Measurements from ENCODE around the gene SPINK9. TPM values are rescaled to one million over a fixed set of nuclear protein-coding genes. Genes with fewer than 3 reads are reported as not detected.
A peak's percentile ranks its signal among the peaks of the same experiment; 100 is the strongest.
"Not testable (repeated sequence)": the region's sequence is repeated elsewhere in the genome, so short reads cannot be mapped to it uniquely, and the experiment has no call there.

Gene SPINK9, protein sequence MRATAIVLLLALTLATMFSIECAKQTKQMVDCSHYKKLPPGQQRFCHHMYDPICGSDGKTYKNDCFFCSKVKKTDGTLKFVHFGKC
- total RNA-seq (2014; rRNA removed; shearing (Covaris generic)), result not detected in 2 replicates
- polyA plus RNA-seq (2014; cell fraction: nucleus; rRNA removed), result not detected in 2 replicates

DNA sequence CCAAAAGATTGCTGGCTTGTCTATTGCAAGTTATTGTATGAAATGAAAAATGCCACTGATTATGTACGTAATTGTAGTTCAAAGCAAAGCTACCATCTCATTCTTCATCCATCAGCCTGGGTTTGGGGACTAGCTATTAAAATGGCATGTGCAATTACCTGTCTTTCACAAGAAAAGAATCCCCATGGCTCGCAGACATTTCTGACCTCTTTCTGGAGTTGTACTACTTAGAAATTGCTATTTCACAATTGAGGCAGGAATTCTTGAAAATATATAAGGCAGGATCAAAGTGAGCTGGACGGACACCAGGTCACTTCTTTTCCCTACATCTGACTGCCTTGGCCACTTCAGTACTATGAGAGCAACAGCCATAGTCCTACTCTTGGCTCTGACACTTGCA, at the start of gene SPINK9:
Gene SPINK9, plus strand, starts transcription at position 301 of the 400 bp plus-strand sequence. Its CDS starts 55 bp downstream, at position 356.
- DNase-seq (ENCODE audit: extremely low read depth, low read depth), result no peak

DNA sequence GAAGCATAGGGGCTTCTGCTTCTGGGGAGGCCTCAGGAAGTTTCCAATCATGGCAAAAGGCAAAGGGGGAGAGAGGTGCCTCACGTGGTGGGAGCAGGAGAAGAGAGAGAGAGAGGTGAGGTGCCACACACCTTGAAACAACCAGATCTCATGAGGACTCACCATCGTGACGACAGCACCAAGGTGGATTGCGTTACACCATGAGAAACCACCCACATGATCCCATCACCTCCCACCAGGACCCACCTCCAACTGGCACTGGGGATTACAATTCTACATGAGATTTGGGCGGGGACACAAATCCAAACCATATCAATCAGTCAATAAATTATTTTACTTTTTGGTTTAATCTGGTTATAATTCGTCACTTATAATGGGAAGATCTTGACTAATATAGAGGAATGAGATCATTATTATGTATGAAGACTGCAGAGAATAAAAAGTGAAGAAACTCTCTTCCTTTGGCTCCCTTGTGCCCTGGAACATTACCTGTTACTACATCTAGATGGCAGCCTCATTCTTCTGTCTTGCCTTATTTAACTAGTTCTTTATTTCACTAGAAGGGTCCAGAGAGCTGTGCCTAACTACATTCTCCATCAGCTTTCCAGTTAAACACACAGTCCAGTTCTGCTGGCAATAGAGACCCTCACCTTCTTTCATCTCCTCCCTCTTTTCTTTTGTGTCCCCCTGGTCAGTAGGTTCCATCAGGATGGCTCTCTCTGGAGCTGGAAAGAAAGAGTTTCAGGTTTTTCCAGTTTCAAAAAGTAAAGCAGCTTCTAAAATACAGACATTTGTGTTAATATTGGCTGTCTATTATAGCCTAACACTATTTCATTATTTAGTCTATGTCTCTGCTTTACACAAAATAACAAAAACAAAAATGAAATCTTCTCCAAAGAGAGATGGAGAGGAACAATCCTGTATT, 44.8 kb upstream of the SPINK9 start:
- DNase-seq (ENCODE audit: extremely low read depth, low read depth), result peak; percentile 43

DNA sequence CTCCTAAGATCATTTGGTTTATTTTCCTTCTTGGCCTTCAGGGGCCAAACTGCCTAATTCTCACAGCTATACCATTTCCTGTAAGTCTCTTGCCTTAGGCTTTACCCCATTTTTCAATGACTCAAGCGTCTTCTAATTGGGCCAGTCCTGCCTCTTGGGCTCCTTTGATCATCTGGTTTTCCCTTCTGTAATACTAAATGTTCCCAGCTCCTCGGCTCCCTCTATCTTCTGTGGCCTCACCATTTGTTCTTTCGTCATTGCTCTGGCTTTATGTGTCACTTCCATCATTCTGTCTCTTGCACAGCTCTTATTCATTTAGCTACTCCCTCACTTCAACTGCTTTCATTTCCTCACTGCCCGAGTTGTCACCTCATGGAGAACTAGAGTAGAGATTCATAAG, 37.6 kb upstream of the SPINK9 start:
- DNase-seq (ENCODE audit: extremely low read depth, low read depth), result no peak

DNA sequence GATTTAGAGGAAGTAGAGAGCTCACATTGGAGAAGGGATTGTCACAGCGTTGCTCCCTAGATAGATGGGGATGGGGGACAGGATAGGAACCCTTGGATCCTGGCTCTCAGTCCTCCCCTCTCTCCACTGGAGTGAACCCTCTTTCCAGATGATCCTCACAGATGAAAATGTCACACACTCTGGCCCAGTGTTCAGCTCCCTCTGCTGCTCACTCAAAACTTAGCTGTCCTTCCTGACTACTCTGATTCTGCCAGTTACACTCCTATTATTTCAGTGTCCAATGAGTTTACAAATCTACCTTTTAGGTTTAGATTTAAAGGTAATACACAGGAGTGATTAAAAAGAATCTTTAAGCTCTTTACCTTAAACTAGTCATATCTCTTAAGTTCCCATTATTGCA, 28.9 kb upstream of the SPINK9 start:
- no peak for DNase-seq (ENCODE audit: extremely low read depth, low read depth)

DNA sequence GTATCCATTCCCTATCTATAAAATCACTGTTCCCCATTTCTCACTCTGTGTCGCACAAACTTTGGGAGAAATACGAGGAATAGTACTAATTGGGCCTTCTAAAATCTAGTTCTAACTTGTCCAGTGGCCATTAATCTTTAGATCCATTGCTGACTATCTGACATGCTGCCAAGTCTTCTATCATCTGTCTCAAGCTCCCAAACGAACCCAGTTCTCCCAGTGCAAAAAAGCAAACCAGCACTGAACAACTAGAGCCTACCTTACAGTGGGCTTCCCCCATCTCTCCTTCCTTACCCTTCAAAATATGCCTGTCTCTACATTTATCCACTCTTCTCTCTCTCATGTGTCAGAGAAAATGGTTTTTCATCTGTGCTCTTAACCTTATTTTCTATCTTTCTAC, 26.3 kb upstream of the SPINK9 start:
- DNase-seq (ENCODE audit: extremely low read depth, low read depth), result no peak

DNA sequence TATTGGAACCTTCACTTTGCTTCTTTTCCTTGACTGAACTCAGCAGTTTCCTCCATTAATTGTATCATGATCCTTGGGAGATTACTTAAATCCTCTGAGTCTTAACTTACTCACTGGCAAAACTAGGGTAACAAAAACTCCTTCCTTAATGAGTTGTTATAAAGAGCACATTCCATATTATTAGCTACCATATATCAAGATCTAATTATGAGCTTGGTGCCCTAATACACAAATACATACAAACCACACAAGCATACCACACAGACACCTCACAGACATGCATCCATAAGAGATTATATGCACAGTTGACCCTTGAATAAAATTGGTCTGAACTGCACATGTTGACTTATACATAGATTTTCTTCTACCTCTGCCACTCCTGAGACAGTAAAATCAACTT, 25.6 kb upstream of the SPINK9 start:
- DNase-seq (ENCODE audit: extremely low read depth, low read depth), result no peak

DNA sequence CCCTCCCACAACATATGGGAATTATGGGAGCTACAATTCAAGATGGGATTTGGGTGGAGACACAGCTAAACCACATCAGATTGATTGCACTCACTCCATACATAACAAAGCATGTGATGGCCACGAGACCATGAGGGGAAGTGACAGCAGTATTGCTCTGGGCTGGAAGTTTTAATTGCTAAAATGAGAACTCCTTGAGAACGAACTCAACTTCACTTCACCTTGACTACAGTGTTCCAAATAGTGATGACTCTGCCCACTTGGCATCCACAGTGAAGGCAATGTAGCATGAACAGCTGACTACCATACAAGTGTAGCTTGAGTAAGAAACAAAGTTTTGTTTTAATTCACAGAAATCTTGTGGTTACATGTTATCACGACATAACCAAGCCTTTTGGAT, 23.9 kb upstream of the SPINK9 start:
- DNase-seq (ENCODE audit: extremely low read depth, low read depth), result no peak

DNA sequence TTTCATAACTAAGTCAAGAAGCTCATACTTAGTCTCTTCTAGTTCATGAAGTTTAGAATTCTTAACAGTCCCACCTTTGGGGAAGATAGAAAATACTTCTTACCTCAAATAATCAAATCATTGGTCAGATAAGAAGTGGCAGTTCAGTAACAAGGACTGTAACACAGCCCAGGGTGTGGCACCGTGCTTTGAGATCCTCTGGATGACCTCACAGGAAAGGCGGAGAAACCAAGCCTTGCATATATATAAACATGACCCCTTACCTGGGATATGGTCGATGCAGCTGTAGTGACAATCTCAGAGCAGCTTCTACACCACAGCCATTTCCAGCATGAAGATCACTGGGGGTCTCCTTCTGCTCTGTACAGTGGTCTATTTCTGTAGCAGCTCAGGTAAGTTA, 23.2 kb upstream of the SPINK9 start, which contains the start of gene SPINK7:
Gene SPINK7, plus strand, starts transcription at position 271 of the 400 bp plus-strand sequence. Its CDS starts 61 bp downstream, at position 332.
- no peak for DNase-seq (ENCODE audit: extremely low read depth, low read depth)

DNA sequence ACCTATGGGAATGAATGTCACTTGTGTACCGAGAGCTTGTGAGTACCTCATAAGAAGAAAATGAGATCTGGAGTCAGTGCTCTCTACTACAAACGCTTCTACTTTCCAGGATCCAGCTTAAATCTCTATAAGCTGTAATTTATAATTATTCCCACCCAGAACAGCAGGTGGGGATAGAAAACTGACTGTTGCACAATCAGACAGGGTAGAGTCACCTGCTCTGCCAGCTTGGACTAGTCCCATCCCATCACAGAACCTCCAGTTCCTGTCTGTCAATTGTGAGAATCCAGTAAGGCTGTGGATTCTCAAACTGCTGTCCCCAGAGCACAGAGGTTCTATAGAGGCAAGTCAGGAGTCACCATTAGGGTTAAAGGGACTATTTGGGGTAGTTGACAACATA, 21.2 kb upstream of the SPINK9 start:
- DNase-seq (ENCODE audit: extremely low read depth, low read depth), result no peak

DNA sequence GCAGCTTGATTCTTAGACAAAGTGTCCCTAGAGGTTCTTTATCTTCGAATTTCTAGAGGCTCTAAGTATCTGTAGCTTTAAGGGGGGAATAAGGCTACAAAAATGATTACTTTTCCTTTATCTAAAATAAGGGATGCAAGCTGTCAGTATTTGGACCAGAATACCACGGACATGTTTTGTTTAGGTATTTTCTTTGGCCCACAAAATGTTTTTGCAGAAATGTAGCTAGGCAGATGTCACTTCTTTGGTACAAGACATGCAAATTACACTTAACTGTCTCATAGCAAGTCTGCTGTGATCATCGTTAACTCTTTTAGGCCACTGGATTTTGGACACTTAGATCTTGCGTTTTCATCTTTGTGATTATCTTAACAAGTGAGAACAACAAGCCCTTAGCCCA, 20.6 kb upstream of the SPINK9 start:
- no peak for DNase-seq (ENCODE audit: extremely low read depth, low read depth)

DNA sequence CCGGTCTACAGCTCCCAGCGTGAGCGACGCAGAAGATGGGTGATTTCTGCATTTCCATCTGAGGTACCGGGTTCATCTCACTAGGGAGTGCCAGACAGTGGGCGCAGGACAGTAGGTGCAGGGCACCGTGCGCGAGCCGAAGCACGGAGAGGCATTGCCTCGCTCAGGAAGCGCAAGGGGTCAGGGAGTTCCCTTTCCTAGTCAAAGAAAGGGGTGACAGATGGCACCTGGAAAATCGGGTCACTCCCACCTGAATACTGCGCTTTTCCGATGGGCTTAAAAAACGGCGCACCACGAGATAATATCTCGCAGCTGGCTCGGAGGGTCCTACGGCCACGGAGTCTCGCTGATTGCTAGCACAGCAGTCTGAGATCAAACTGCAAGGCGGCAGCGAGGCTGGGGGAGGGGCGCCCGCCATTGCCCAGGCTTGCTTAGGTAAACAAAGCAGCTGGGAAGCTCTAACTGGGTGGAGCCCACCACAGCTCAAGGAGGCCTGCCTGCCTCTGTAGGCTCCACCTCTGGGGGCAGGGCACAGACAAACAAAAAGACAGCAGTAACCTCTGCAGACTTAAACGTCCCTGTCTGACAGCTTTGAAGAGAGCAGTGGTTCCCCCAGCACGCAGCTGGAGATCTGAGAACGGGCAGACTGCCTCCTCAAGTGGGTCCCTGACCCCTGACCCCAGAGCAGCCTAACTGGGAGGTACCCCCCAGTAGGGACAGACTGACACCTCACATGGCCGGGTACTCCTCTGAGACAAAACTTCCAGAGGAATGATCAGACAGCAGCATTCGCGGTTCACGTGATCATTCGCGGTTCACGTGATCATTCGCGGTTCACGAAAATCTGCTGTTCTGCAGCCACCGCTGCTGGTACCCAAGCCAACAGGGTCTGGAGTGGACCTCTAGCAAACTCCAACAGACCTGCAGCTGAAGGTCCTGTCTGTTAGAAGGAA, 15.1 kb upstream of the SPINK9 start:
- DNase-seq (ENCODE audit: extremely low read depth, low read depth), result not testable (repeated sequence)

DNA sequence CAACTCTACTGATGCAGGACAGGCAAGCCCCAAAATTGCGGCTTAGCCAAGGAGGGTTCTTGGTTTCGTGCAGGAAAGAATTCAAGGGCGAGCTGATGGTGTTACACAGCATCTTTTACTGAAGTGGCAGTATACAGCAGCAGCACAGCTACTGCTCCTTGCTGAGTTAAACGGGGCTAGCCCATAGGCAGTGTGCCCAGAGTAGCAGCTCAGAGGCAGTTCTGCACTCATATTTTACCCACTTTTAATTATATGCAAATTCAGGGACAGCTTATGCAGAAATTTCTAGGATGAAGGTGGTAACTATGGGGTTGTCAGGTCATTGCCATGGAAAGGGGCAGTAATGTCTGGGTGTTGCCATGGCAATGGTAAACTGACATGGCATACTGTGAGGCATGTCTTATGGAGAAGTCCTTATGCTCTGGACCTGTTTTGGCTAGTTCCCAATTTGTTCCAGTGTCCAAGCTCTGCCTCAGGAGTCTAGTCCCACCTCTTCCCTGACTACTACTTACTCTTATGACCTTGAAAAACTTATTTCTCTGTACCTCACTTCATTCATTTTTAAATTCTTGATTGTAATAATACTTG, 2.0 kb upstream of the SPINK9 start:
- DNase-seq (ENCODE audit: extremely low read depth, low read depth), result no peak

DNA sequence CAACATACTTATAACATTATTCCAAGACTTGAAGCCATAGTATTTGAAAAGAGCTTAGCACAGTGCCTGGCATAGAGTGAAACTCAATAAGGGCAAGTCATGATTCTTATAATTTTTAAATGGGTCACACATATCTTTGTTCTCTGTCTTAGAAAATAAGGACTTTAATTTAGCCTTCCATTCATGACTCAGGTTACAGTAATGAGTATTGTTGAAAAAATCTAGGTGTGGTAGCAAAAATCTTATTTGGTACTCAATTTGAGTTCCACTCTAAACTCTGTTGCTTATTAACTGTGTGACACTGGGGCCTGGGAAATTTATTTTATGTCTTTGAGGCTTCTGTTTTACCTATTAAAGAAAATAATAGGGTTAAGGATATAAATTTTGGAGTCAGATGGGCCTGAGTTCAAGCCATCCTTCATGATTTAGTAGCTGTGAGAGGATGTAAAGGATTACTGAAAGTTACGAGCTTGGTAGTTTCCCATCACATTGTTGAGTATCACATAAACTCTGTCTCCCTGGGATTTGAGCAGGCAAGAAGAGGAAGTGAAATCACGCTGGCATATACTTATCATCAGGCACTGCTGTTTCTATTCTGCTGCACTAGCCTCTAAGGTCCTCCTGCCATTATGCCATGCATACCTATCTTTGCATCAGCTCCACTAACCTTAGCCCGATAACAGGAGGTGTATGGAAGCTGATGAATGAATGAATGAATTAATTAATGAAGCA, 1.5 kb downstream of the SPINK9 start:
- no peak for DNase-seq (ENCODE audit: extremely low read depth, low read depth)

DNA sequence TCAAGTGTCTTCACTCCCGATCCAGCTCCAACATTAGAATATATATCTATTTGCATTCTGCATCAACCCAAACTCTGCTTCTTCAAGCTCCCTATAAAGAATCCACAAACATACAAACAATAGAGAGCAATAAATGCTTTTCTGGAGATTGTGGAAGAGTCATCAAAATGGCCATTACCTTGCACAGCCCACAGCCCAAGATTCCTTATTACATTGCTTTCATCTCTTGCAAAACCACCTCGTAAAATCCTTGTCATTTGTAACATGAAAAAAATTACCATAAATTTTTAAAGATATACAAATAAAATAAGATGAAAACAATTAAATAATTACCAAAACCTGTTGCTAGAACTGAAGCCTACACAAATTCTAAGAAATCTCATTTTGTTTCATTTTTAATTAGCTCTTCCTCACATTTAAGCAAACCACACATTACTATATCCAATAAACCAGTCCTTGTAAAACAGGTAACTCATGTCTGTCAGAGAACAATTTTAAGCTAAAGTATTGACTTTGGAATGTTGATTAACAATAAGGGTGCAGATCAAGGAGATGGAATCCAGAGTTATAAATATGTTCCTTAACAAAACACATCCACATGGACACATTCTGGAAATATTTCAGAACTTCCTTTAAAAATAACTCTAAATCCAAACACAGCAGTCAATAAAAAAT, 7.1 kb downstream of the SPINK9 start:
- no peak for DNase-seq (ENCODE audit: extremely low read depth, low read depth)

DNA sequence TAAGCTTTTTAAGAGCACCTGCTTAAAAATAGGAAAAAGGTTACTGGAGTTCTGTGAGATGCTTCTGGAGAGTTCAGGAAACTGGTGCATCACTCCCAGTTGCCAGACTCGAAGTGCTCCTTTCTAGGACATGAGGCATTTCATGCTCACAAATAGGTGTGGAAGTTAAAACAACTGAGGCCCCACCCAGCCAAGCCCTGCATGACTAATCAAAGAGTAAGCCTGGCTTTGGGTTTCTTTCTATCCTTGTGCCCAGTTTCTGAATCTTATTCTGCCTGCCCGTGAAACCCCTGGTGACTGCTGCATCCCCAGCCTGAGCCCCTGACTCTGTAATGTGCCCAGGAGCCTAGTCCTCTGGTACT, 7.7 kb downstream of the SPINK9 start:
- peak; percentile 45 for DNase-seq (ENCODE audit: extremely low read depth, low read depth)

DNA sequence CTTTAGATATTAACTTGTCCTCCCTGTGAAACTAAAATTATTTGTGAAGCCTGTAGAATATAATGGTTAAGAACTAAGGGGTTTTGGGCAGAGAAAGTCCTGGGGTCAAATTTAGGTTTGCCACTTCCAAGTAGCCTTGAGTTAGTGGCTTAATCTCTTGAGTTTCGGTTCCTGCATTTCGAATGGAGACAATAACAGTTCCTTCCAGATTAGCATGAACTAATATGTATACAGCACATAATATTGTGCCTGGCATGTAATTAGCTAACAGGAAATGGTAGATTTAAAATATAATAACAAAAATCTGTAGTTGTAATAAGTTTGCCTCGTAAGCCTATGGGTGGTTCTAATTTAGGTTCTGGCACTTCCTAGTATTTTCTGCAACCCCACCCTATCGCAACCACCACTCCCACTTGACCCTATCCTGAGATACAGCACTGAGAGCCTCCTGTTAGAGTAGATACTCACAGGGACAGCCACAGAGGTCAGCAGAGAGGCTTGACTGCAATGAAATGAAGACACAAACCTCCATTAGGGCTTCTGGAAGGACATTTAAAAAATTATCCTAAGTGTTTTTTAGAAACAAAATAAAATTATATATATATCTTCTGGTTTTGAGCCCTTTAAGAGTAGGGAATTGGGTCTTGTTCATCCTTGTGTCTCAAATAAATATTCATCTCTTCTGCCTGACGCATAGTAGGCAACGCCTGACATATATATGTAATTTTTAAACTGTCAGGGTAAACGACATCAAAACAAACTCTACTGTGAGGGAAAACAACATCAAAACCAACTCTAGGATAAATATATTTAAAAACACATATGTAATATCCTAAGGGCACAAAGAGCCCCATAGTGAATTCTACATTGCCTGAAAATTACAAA, 8.5 kb downstream of the SPINK9 start:
- no peak for DNase-seq (ENCODE audit: extremely low read depth, low read depth)

DNA sequence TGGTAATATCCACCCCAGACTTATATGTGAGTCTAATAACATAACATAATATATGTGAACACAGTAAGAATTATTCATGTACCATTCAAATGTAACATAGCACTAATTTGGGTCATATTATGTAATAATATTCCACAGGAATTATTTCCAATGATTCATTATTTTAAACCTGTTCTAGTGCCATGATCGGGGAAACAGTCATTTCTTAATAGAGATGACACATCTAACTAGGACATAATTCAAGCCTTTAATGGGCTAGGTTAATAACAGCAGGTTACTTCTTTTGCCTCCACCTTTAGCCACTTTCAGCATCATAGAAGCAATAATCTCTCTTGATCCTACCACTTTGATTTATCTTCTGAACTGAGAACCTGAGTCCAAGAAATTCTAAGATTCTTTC, 12.3 kb downstream of the SPINK9 start:
- no peak for DNase-seq (ENCODE audit: extremely low read depth, low read depth)

DNA sequence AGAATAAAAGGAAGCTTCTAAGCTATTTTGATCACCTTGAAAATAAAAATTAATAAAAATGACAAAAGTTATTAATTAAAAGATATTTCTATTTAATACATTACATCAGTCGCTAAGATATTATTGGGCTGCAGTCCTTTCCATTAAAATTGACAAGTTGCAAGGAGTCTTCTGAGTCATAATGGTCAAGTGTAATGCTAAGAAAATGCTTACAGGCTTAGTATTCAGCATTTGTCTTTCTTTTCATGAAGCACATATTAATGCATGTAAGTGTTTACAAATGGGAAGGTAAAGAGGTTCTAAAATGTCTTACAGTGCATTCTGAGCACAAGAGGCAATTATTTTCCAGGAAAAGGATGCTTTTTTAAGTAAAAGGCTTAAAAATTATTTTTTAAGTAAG, 17.3 kb downstream of the SPINK9 start:
- no peak for DNase-seq (ENCODE audit: extremely low read depth, low read depth)
